HEK293T (cell line): ENCODE results near the gene OLA1.

Source experiments
- CTCF ChIA-PET: fragments of 350-600 bp; formaldehyde crosslinking; extraction: SDS; loops from one replicate; lab custom pipeline; 2021; ENCODE audit warnings: antibody characterized with exemption, inconsistent platforms; lab: Yijun Ruan, JAX
- POLR2A ChIA-PET: fragments of 350-600 bp; formaldehyde crosslinking; extraction: SDS; loops from one replicate; lab custom pipeline; 2020; ENCODE audit warnings: antibody characterized with exemption, inconsistent platforms; lab: Yijun Ruan, JAX
- DNase-seq: peaks from one replicate; pipeline ENCODE4 v3.0.0; 2012; ENCODE audit warnings: mixed read lengths; ENCODE audit errors: extremely low spot score
- ARNT ChIP-seq: fragments of 450-650 bp; IDR thresholded peaks from 2 replicates; pipeline ENCODE4 v1.6.1; 2017; ENCODE audit warnings: mild to moderate bottlenecking
- BHLHE40 ChIP-seq: fragments of 450-650 bp; IDR thresholded peaks from 2 replicates; pipeline ENCODE4 v1.6.1; 2016; ENCODE audit warnings: mild to moderate bottlenecking, moderate library complexity, borderline replicate concordance
- CTBP1 ChIP-seq: fragments of 450-650 bp; IDR thresholded peaks from 2 replicates; pipeline ENCODE4 v1.6.1; 2016; ENCODE audit warnings: borderline replicate concordance
- ELF4 ChIP-seq: fragments of 450-650 bp; IDR thresholded peaks from 2 replicates; pipeline ENCODE4 v1.6.1; 2017; ENCODE audit warnings: antibody characterized with exemption
- FOXA1 ChIP-seq: fragments of 450-650 bp; IDR thresholded peaks from 2 replicates; pipeline ENCODE4 v1.6.1; 2016; ENCODE audit warnings: mild to moderate bottlenecking
- FOXK2 ChIP-seq: fragments of 450-650 bp; IDR thresholded peaks from 2 replicates; pipeline ENCODE4 v1.6.1; 2016; ENCODE audit warnings: mild to moderate bottlenecking
- FOXM1 ChIP-seq: fragments of 450-650 bp; IDR thresholded peaks from 2 replicates; pipeline ENCODE4 v1.6.1; 2017; ENCODE audit warnings: mild to moderate bottlenecking, borderline replicate concordance
- HDGF ChIP-seq: fragments of 450-650 bp; IDR thresholded peaks from 2 replicates; pipeline ENCODE4 v1.6.1; 2017; ENCODE audit warnings: antibody characterized with exemption, borderline replicate concordance
- L3MBTL2 ChIP-seq: fragments of 450-650 bp; conservative IDR thresholded peaks from 2 replicates; pipeline ENCODE4 v1.6.1; 2016; ENCODE audit warnings: mild to moderate bottlenecking
- LEF1 ChIP-seq: fragments of 450-650 bp; IDR thresholded peaks from 2 replicates; pipeline ENCODE4 v1.6.1; 2017; ENCODE audit warnings: mild to moderate bottlenecking, borderline replicate concordance
- NFRKB ChIP-seq: fragments of 450-650 bp; IDR thresholded peaks from 2 replicates; pipeline ENCODE4 v1.6.1; 2016; ENCODE audit warnings: mild to moderate bottlenecking, moderate library complexity
- SP1 ChIP-seq: fragments of 450-650 bp; IDR thresholded peaks from 2 replicates; pipeline ENCODE4 v1.6.1; 2017
- SUZ12 ChIP-seq: fragments of 450-650 bp; IDR thresholded peaks from 2 replicates; pipeline ENCODE4 v1.6.1; 2016; ENCODE audit warnings: mild to moderate bottlenecking
- TARDBP ChIP-seq: fragments of 450-650 bp; IDR thresholded peaks from 2 replicates; pipeline ENCODE4 v1.6.1; 2016
- ZNF384 ChIP-seq: fragments of 450-650 bp; IDR thresholded peaks from 2 replicates; pipeline ENCODE4 v1.6.1; 2016
- TF ChIP-seq, protein P1 (sequence below): fragments of 450-650 bp; IDR thresholded peaks from 2 replicates; pipeline ENCODE4 v1.6.1; 2016

Gene OLA1

DNA sequence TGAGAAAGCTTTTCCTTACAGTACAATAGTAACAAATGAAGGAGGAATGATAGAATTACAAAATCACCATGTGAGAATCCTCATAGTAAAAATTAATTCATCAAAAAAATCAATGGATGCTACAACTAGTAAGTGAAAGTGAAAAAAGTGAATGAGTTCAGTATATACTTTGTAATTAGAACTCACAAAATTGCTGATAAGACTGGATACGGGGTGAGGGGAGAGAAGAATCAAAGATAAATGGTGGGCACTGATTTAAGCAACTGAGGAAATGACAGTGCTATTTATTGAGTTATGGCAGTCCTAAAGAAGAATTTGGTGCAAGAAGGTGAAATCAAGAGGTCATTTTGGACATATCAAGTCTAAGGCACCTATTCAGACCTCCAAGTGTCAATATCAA lies 20.6 kb downstream of the OLA1 start:
- POLR2A ChIA-PET = no interaction called here
- TF ChIP-seq SP1 (no peak), FOXK2 (no peak), TARDBP (no peak), ZNF384 (no peak), ELF4 (no peak), ARNT (no peak), NFRKB (no peak), BHLHE40 (no peak), SUZ12 (no peak), CTBP1 (no peak), FOXA1 (no peak), LEF1 (no peak), FOXM1 (no peak), HDGF (no peak)
- CTCF ChIA-PET = no interaction called here
- DNase-seq = no peak

DNA sequence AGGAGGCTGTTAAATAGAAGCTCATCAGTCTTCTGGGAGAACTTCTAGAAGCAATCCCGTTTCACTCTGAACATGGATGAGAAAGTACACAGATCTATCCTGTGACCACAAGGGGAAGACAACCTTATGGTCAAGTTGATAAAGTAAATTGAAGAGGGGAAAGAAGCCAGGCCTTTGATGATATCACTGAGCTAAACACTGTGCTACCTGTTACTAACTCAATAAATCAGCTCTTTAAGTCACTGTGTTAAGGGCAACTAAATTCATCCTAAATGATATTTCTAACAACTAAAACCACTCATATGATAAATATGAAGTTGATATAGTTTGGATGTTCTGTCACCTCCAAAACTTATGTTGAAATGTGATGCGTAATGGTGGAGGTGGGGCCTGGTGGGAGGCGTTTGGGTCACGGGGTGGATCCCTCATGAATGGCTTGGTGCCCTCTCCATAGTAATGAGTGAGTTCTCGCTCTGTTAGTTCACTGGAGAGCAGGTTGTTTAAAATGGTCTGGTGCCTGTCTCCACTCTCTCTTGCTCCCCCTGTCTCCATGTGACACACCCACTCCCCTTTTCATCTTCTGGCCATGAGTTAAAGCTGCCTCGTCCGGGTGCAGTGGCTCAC lies 23.6 kb downstream of the OLA1 start:
- CTCF ChIA-PET = interaction anchor here (0.6 to 1.5 kb wide), 2 partner anchors 18 to 56 kb away, joined by 3 read pairs; no protein-coding TSS in a partner anchor
- no peak for TF ChIP-seq FOXK2
- no peak for TF ChIP-seq SP1
- no peak for TF ChIP-seq LEF1
- no peak for TF ChIP-seq ARNT
- no peak for TF ChIP-seq NFRKB
- no peak for TF ChIP-seq FOXA1
- no peak for TF ChIP-seq HDGF
- no peak for TF ChIP-seq CTBP1
- TF ChIP-seq ZNF384 = no peak
- TF ChIP-seq SUZ12 = no peak
- TF ChIP-seq TARDBP = no peak
- TF ChIP-seq, protein P1, sequence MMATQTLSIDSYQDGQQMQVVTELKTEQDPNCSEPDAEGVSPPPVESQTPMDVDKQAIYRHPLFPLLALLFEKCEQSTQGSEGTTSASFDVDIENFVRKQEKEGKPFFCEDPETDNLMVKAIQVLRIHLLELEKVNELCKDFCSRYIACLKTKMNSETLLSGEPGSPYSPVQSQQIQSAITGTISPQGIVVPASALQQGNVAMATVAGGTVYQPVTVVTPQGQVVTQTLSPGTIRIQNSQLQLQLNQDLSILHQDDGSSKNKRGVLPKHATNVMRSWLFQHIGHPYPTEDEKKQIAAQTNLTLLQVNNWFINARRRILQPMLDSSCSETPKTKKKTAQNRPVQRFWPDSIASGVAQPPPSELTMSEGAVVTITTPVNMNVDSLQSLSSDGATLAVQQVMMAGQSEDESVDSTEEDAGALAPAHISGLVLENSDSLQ = no peak
- no peak for TF ChIP-seq BHLHE40
- TF ChIP-seq L3MBTL2 = no peak
- TF ChIP-seq FOXM1 = no peak
- no peak for TF ChIP-seq ELF4
- POLR2A ChIA-PET = interaction anchor here (1.0 to 1.6 kb wide), 2 partner anchors 23 to 24 kb away, joined by 3 to 5 read pairs; partner anchors contain the start of gene OLA1
- no peak for DNase-seq

DNA sequence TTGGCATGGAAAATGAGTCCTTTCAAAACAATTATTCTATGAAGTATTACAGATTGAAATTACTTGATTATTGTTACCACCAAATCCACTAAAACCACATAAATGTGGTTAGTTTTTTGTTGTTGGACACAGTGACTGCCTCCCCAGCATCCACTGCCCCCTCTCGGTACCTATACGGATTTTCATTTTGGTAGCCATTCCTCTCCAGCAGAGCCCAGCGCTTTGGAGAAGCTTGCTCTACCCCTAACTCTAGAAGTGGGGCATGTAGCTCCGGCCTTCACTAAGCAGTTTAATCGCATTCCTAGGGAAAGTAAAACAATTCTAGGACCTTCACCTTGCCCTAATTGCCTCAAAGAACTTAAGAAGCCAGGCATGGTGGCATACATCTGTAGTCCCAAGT lies 24.2 kb downstream of the OLA1 start:
- ChIA-PET POLR2A (interaction anchor here (1.6 kb wide), 1 partner anchor 24 kb away, joined by 5 read pairs; the partner anchor contains the start of gene OLA1), CTCF (interaction anchor here (0.6 to 1.5 kb wide), 2 partner anchors 10 to 18 kb away, joined by 3 read pairs; no protein-coding TSS in a partner anchor)
- TF ChIP-seq CTBP1 (no peak), FOXM1 (no peak), TARDBP (no peak), ELF4 (no peak)
- DNase-seq = no peak

DNA sequence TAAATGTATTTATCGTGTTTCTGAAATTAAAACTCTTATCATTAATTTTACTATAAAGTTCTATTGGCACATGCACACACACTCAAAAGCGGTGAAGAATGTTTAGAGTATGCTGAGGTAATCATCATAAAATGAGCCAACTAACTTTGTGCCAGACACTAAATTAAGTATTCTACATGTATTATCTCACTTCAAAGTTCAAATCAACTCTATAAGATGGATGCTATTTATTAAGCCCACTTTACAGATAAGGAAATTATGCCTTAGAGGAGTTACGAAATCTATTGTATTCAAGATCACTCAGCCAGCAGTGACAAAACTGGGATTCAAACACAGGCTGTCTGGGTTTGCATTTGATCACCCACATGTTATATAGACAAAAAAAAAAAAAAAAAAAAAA lies 24.9 kb downstream of the OLA1 start:
- POLR2A ChIA-PET = interaction anchor here (1.6 kb wide), 1 partner anchor 25 kb away, joined by 5 read pairs; the partner anchor contains the start of gene OLA1
- CTCF ChIA-PET = interaction anchor here (0.6 kb wide), 1 partner anchor 10 kb away, joined by 3 read pairs; no protein-coding TSS in a partner anchor
- DNase-seq = no peak
- no peak for TF ChIP-seq NFRKB

DNA sequence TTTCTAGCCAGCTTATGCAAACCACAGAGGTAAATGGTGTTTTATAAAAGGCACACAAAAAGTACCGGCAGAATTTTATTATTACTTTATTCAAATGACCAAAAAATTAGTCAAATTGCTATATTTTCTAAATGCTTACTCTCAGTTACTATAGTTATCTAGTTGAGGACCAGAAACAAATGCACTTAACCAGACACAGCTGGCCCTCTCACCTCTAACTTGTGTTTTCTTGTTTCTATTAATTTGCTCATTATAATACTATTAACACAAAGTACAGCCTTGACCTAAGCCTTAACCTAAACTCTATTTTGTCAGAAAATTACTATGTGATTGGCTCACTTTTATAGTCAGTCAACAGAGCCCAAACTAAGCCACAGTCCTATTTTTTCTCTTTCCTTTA lies 26.2 kb downstream of the OLA1 start:
- POLR2A ChIA-PET = no interaction called here
- CTCF ChIA-PET = no interaction called here
- no peak for TF ChIP-seq FOXA1
- no peak for TF ChIP-seq LEF1
- TF ChIP-seq TARDBP = no peak
- TF ChIP-seq FOXK2 = no peak
- no peak for TF ChIP-seq ELF4
- TF ChIP-seq L3MBTL2 = no peak
- no peak for DNase-seq

DNA sequence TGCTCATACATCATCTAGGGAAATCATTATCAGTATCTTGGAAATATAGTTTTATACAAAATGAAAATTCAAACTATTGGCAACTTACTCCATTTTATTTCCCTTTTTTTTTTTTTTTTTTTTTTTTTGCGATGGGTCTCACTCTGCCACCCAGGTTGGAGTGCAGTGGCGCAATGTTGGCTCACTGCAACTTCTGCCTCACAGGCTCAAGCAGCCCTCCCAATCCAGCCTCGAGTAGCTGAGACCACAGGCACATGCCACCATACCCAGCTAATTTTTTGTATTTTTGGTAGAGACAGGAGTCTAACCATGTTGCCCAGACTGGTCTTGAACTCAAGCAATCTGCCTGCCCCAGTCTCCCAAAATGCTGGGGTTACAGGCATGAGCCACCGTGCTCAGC lies 29.0 kb downstream of the OLA1 start:
- ChIA-PET POLR2A (interaction anchor here (1.2 kb wide), 1 partner anchor 15 kb away, joined by 4 read pairs; no protein-coding TSS in a partner anchor), CTCF (interaction anchor here (0.9 kb wide), 1 partner anchor 74 kb away, joined by 3 read pairs; no protein-coding TSS in a partner anchor)

DNA sequence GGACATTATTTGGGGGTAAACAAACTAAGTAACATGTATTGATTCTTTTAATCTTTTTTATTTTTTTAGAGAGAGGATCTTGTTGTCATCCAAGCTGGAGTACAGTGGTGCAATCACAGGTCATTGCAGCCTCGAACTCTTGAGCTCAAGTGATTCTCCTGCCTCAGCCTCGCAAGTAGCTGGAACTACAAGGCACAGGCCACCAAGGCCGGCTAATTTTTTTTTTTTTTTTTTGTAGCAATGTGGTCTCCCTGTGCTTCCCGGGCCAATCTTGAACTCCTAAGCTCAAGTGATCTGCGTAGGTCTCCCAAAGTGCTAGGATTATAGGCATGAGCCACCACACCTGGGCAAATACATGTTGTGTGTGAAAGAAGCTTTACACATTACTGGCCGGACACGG lies 29.6 kb downstream of the OLA1 start:
- no peak for DNase-seq
- CTCF ChIA-PET = interaction anchor here (0.9 kb wide), 1 partner anchor 73 kb away, joined by 3 read pairs; no protein-coding TSS in a partner anchor
- POLR2A ChIA-PET = interaction anchor here (1.2 kb wide), 1 partner anchor 15 kb away, joined by 4 read pairs; no protein-coding TSS in a partner anchor
- TF ChIP-seq BHLHE40 = no peak
- peak; percentile 57 for TF ChIP-seq ZNF384

More for the DNA sequence above, 29.0 kb downstream of the OLA1 start:
- DNase-seq = no peak
- TF ChIP-seq SP1 = no peak

DNA sequence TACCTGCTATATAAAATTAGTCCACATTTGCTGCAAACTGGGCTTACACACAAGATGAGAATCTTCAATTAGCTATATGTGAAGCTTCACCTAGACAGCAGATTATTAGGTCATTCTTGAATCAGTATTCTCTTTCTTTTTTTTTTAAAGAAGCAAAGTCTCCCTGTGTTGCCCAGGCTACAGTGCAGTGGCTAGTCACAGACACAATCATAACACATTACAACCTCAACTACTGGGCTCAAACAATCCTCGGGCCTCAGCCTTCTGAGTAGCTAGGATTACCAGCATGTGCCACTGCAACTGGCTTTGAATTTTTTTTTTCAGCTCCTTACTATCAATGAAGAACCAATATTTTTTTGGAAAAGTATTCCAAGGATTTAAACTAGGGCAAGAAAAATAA lies 30.5 kb downstream of the OLA1 start:
- DNase-seq = no peak
- TF ChIP-seq BHLHE40 (no peak), FOXA1 (no peak), FOXM1 (no peak), L3MBTL2 (no peak), ZNF384 (no peak), LEF1 (no peak), ARNT (no peak), SP1 (no peak), NFRKB (no peak), SUZ12 (no peak), HDGF (no peak), FOXK2 (no peak), CTBP1 (no peak), TARDBP (no peak), ELF4 (no peak)
- TF ChIP-seq, protein P1 = no peak
- CTCF ChIA-PET = no interaction called here
- POLR2A ChIA-PET = interaction anchor here (1.5 kb wide), 1 partner anchor 17 kb away, joined by 3 read pairs; no protein-coding TSS in a partner anchor
